ENCODE results near the gene SLX9.
"Not testable (repeated sequence)": the region's sequence is repeated elsewhere in the genome, so short reads cannot be mapped to it uniquely, and the experiment has no call there.

SLX9 gene

DNA sequence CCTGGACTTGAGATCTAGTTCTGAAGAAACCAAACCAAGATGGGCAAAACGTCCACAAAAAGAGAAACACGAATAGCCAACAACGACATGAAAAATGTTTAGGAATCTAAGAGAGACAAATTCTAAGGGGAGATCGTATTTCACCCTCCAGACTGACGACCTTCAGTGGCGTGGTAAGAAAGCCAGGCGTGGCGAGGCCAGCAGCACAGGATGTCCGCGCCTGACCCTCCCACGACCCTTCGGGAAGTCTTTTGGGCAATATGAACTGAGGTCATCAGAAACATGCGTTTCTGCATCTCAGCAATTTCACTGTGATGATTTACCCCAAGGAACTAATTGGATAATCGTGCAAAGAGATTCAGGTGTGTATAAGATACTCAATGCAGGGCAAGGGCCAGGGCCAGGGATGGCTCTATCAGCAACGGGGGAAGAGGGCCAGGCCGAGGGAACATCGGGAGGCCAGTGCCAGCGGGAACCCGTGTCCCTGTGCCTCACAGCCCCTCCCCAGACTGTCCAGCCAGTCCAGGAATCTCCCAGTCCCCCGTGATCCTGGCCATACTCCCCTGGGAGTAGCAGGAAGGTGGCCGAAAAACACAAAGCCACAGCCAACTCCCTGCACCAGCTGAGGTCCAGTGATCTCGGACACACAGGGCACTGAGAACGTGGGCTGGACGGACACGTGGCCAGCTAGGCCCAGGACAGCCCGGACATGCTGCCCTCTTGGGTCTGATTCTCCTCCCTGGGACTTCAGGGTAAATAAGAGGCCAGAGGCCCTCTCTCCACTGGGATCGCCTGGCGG, 81.0 kb downstream of the SLX9 start:
- DNase-seq = no peak

DNA sequence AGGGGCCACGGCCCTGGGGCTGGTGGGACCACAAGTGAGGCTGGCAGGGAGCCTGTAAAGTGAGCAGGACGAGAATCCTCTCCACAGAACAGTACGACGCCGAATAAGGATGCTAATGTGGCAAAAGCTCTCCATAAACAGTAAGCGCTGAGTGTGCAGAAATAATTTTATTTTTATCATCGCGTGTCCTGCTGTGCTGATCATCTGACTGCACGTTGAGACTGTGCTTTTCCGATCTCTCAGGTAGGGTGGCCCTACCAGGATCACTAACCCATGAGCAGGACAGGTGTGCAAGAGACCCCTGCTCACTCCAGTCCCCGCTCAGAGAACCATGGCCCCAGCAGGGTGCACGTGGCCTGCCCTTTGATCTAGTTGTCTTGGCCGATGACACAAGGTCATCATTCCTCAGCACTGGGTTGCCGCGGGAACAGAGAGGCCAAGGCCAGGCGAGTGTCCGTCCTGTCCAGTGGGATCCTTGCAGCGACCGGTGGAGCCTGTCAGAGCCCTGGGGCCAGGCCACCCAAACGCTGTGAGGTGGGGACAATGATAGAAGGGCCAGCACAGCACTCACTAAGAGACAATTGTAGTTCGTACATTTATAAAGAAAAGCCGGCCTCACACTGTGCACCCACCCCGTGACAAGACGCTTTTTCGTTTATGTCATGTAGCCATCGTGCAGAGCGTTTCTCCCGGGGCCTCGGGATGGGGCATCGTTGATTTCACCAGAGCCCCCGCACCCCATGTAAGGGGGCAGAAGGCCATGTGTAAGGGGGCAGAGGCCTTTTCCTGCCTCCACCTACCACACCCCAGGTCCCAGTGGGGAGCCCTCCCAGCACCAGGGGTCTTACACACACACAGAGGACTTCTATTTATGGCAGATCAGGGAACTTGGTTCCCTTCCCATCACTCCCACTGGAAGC, 81.9 kb downstream of the SLX9 start:
- no peak for DNase-seq

DNA sequence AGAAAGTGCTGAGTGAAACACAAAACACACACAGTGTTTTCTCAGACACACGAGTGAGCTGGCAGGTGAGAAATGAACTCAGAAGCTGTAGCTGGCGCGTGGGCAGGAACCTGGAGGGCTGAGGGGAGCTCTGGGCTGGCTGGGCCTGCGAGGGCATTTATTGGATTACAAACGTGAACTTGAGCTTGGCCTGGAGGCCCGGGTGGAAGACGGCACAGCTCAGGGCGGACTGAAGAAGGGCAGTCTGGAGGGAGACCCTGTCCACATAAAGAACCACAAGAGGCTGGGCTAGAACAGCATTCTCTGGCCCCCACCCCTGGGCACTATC, 82.5 kb downstream of the SLX9 start:
- no peak for DNase-seq

DNA sequence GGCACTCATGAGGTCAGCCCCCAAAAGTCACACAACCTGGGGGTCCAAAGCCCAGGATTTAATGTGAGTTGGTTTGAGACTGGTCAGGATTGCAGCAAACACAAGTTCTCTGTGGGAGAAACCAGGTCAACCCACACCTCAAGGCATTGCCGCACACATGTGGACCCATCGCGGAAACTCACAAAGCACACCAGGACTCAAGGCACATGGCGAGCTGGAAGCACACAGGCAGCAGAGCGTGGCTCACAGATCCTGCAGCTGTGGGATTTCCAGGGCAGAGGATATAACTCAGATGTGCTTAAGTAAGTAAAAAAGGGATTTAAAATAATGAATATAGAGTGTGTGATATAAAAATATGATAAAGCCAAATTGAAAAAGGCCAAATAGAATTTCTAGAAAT, 82.9 kb downstream of the SLX9 start:
- no peak for DNase-seq

DNA sequence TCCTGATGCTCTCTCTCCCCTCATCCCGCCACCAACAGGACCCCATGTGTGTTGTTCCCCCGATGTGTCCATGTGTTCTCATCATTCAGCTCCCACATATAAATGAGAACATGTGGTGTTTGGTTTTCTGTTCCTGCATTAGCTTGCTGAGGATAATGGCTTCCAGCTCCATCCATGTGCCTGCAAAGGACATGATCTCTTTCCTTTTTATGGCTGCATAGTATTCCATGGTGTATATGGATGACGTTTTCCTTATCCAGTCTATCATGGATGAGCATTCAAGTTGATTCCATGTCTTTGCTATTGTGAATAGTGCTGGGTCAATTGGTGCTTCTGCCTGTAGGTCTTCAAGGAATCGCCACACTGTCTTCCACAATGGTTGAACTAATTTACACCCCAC, 84.7 kb downstream of the SLX9 start:
- not testable (repeated sequence) for DNase-seq

DNA sequence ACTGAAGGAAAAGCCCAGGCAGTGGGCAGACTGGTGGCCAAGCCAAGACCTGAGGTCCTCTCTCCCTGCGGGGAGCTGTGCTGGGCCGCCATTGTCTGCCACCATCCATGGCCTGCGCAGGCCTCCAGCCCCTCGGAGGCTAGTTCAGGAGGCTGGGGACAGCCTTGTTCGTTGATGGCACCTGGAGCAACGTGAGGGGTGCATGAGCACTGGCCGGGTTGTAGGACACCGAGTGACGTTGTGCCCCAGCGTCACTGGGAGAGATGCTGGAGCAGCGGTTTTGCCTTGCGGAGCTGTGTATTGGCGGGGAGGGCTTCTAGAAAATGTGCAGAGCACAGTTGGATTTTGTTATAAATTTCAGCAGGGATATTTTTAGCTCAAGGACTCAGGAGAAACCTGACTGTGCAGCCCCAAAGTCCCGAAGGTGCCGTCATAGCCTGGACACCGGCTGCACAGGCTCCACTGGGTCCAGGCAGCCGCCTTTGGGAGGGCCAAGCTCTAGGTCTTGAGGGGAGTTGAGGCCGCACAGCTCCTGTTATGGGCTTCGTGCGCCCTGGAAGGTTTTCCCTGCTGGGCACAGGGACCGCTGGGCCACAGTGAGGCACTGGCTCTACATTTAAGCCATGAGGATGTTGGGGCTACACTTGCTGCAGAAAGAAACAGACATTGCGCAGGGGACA, 86.4 kb downstream of the SLX9 start:
- no peak for DNase-seq

Data from NCI-H446 (cell line).